Measurements from ENCODE around the gene FGF10.

FGF10 gene

GRCh38 chr5:44257221-44257620, 132.0 kb downstream of the FGF10 start:
- DNase-seq (ENCODE audit: low spot score) = no peak

Measured in RKO (cell line).